Measurements from ENCODE around the gene ZNF722.
"Not testable (repeated sequence)": the region's sequence is repeated elsewhere in the genome, so short reads cannot be mapped to it uniquely, and the experiment has no call there.

The ZNF722 gene

DNA sequence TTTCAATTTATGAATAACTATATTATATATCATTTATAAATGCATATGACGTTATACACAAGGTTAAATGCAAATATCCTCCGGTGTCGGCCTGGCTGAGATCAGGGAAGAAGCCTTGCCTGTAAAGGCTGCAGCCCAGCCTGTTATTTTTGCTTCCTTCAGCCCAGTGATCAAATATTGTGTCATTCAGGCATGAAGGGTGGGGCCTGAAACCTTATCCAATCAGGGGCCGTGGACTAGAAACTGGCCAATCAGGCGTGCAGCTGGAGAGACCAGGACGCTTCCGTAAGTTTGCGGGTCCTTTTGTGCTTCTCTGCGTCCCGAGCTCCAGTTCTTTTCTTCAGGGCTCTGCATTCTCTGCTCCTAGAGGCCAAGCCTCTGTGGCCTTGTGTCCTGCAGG, at the start of gene ZNF722:
Gene ZNF722, plus strand, starts transcription at position 301 of the 400 bp plus-strand sequence. CDS start 113 bp downstream, outside the sequence.
- DNase-seq = no peak

DNA sequence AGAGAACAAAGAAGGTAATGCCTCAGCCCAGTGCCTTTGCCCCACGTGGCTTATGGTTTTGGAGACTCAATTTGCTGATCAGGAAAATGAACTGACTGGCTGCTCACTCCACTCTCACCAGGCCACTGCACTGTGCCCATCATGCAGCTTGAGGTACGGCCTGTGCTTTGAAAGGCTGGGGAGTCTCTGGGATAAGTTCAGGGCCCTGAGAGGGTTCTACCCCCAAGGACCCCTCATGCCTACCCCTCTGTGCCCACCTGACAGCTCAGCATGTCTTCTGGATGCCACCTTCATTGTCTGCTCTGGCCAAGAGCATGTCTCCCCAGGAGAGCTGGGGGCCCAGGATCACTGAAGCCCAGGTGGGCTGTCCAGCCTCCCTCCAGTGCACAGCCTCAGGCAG, 45.5 kb upstream of the ZNF722 start:
- DNase-seq = no peak

DNA sequence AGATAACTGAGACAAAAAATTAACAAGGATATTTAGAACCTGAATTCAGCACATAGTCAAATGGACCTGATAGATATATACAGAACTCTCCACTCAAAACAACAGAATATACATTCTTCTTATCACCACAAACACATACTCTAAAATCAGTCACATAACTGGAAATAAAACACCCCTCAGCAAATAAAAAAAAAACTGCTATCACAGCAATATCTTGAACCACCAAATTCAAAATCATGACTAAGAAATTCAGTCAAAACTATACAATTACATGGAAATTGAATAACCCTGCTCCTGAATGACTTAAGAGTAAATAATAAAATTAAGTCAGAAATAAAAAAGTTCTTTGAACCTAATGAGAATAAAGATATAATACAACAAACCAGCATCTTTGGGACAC, 30.0 kb upstream of the ZNF722 start:
- no peak for DNase-seq

DNA sequence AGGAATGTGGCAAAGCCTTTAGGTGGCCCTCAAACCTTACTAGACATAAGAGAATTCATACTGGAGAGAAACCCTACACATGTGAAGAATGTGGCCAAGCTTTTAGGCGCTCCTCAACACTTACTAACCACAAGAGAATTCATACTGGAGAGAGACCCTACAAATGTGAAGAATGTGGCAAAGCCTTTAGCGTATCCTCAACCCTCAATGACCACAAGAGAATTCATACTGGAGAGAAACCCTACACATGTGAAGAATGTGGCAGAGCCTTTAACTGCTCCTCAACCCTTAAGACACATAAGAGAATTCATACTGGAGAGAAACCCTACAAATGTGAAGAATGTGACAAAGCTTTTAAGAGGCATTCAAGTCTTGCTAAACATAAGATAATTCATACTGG, 16.8 kb downstream of the ZNF722 start:
- not testable (repeated sequence) for DNase-seq

DNA sequence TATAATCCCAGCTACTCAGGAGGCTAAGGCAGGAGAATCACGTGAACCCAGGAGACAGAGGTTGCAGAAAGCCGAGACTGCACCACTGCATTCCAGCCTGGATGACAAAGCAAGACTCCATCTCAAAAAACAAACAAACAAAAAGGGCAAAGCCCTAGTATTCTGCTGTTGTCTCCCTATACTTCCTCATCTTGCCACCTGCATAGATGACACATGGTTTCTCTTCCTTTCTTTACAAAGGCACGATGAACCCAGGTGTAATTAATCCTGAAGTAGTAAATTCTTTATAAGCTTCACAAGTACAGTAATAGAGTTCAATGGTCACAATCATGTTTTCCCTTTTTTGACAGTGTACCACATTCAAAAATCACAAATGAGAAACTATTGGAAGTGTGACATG, 36.7 kb downstream of the ZNF722 start:
- DNase-seq = no peak

DNA sequence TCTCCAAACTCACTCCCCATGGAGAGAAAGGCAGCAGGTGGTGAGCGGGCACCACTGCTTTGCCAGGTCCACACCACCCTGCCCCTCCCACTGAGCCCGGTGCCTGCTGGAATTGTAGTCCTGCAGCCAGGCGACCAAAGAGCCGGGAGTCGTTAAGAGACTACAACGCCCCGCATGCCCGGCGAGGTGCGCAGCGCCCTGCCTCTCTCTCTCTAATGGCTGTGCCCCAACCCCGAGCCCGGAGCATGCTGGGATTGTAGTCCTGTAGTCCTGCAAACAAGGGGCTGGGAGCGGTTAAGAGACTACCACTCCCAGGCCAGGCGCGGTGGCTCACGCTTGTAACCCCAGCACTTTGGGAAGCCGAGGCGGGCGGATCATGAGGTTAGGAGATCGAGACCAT, 38.4 kb downstream of the ZNF722 start:
- DNase-seq = no peak

DNA sequence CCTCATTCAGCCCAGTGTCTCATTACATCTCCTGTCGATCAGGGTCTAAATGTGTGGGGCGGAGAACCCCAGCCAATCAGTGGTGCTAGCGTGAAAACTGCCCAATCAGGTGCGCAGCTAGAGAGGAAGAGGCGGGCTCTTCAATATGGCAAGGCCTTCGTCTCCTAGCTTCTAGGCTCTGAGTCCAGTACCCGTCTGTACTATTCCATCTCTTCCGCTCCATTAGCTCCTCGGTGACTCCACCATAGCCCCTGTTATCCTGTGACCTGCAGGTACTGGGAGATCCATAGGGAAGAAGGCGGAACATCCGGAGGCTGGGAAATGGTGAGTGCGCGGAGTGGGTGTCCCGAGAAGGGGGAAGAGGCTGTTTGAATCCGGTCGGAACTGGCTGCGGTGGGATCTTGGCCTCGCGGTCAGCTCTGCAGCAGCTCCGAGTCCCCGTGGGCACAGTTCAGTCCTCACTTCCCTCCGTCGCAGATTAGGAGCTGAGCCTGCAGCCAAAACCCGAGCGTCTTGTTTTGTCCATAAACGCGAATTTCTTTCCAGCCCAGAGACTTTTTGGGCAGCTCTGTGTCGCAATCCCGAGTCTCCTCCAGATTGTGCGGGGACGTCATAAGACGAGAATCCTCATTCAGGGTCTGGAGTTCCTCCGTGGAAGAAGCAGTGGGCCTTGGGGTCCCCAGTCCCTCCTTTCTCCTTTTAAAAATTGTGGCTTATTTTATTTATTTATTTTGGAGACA, 46.8 kb downstream of the ZNF722 start, which contains the start of gene ZNF727:
Gene ZNF727, plus strand, starts transcription at position 134 of the 740 bp plus-strand sequence. Its CDS starts 188 bp downstream, at position 322.
- DNase-seq = no peak

DNA sequence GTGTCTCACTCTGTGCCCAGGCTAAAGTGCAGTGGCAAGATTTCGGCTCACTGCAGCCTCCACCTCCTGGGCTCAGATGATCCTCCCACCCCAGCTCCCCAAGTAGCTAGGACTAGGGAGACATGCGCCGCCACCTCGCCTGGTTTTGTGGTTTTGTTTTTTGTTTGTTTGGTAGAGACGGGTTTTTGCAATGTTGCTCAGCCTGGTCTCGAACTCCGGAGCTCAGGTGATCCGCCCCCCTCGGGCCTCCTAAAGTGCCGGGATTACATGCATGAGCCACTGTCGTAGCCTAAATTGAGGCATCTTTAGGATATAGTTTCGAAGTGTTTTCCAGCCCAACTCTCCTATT, 47.4 kb downstream of the ZNF722 start:
- DNase-seq = no peak

Data from left hindlimb (tissue), 1 donor.